B cell (primary cell): ENCODE results near the gene FBXO30. TPM values are rescaled to one million over a fixed set of nuclear protein-coding genes. Genes with fewer than 3 reads are reported as not detected.

Experiments used
- ATAC-seq: fragments of 200-7000 bp; cut with Tn5 transposase; one replicate; pipeline ENCODE4 v1.10.0; 2021; ENCODE audit warnings: low read depth, mild to moderate bottlenecking, moderate number of reproducible peaks, moderate library complexity
- CTCF ChIA-PET: fragments of 350-600 bp; sonication (Branson Sonifier 250); formaldehyde crosslinking; loops from one replicate; lab custom pipeline; 2021; ENCODE audit warnings: antibody characterized with exemption, inconsistent platforms; lab: Charles Lee
- POLR2A ChIA-PET: fragments of 350-600 bp; sonication (Branson Sonifier 250); formaldehyde crosslinking; loops from one replicate; lab custom pipeline; 2021; ENCODE audit warnings: antibody characterized with exemption; lab: Charles Lee
- DNase-seq: peaks from one replicate; pipeline ENCODE4 v3.0.0; 2013
- H2AFZ ChIP-seq: 2 replicates; pipeline ENCODE4 v1.6.1; 2012; ENCODE audit warnings: mild to moderate bottlenecking, low read depth, low read length; ENCODE audit not compliant: insufficient read depth, poor library complexity, severe bottlenecking
- H3K27ac ChIP-seq, 2 donors: 1 replicate in 1 of 2; 2 replicates in 1 of 2; pipeline ENCODE4 v1.5.1; 2012 to 2013; ENCODE audit warnings: low read length in 2 of 2, mild to moderate bottlenecking in 2 of 2, moderate library complexity in 1 of 2
- H3K27me3 ChIP-seq, 4 experiments: fragments of 200-600 bp in 1 of 4; sonication (generic) in 1 of 4; replicated peaks in 1 of 4; 1 replicate in 2 of 4; 2 replicates in 2 of 4; pipeline versions ENCODE4 v1.6.1 to v1.7.0; 2013 to 2016; ENCODE audit warnings: low read length in 3 of 4, mild to moderate bottlenecking in 2 of 4, mixed read lengths in 1 of 4, moderate library complexity in 1 of 4; ENCODE audit not compliant: insufficient read depth in 4 of 4, control insufficient read depth in 3 of 4; ENCODE audit errors: control extremely low read depth in 1 of 4
- H3K36me3 ChIP-seq, 2 experiments: replicated peaks in 1 of 2; 1 replicate in 1 of 2; 2 replicates in 1 of 2; pipeline versions ENCODE4 v1.6.1 to v1.7.1; 2013; ENCODE audit warnings: low read length in 1 of 2; ENCODE audit not compliant: insufficient read depth in 2 of 2, control insufficient read depth in 1 of 2; ENCODE audit errors: control extremely low read depth in 1 of 2, extremely low read depth in 1 of 2
- H3K4me1 ChIP-seq, 2 donors: fragments of 200-600 bp in 1 of 2; sonication (generic) in 1 of 2; 1 replicate in 1 of 2; 2 replicates in 1 of 2; pipeline versions ENCODE4 v1.5.1 to v1.6.1; 2013 to 2017; ENCODE audit warnings: low read length in 2 of 2; ENCODE audit not compliant: control insufficient read depth in 2 of 2, insufficient read depth in 2 of 2
- H3K4me2 ChIP-seq: replicated peaks from 2 replicates; pipeline ENCODE3; 2012; ENCODE audit warnings: mild to moderate bottlenecking, low read depth, low read length; ENCODE audit not compliant: poor library complexity, severe bottlenecking
- H3K4me3 ChIP-seq, 5 experiments: fragments of 200-600 bp in 1 of 5; sonication (generic) in 1 of 5; 1 replicate in 3 of 5; 2 replicates in 2 of 5; pipeline versions ENCODE4 v1.5.1 to v1.7.0; 2011 to 2016; ENCODE audit warnings: low read length in 4 of 5, mild to moderate bottlenecking in 4 of 5, low read depth in 2 of 5, control low read depth in 1 of 5, moderate library complexity in 1 of 5; ENCODE audit not compliant: insufficient read depth in 1 of 5; ENCODE audit errors: control extremely low read depth in 1 of 5, extremely low read depth in 1 of 5
- H3K79me2 ChIP-seq: fragments of 200-600 bp; sonication (generic); one replicate; pipeline ENCODE4 v1.6.0; 2016; ENCODE audit warnings: low read length; ENCODE audit not compliant: control insufficient read depth, insufficient read depth
- H3K9ac ChIP-seq: fragments of 200-600 bp; sonication (generic); 2 replicates; pipeline ENCODE4 v1.6.1; 2017; ENCODE audit warnings: mild to moderate bottlenecking, low read length, moderate library complexity
- H3K9me3 ChIP-seq, 3 donors: one replicate each; pipeline versions ENCODE4 v1.6.1 to v1.7.1; 2013; ENCODE audit warnings: low read length in 2 of 3; ENCODE audit not compliant: control insufficient read depth in 2 of 3, insufficient read depth in 1 of 3; ENCODE audit errors: control extremely low read depth in 1 of 3
- H4K20me1 ChIP-seq: 2 replicates; pipeline ENCODE4 v1.6.0; 2012; ENCODE audit warnings: mild to moderate bottlenecking, low read length; ENCODE audit not compliant: insufficient read depth, control insufficient read depth, poor library complexity, severe bottlenecking
- H3K27ac Mint-ChIP-seq: one replicate; pipeline ENCODE4 v1.8.0; 2021; ENCODE audit warnings: mixed read lengths
- H3K27me3 Mint-ChIP-seq: one replicate; pipeline ENCODE4 v1.8.0; 2021; ENCODE audit warnings: mixed read lengths
- H3K4me1 Mint-ChIP-seq: one replicate; pipeline ENCODE4 v1.8.0; 2021; ENCODE audit warnings: mixed read lengths
- H3K4me3 Mint-ChIP-seq: one replicate; pipeline ENCODE4 v1.8.0; 2021; ENCODE audit warnings: mixed read lengths
- H3K9me3 Mint-ChIP-seq: one replicate; pipeline ENCODE4 v1.8.0; 2022; ENCODE audit warnings: mixed read lengths; ENCODE audit not compliant: insufficient read depth
- CTCF ChIP-seq: fragments of 200-600 bp; IDR thresholded peaks from one replicate; pipeline ENCODE4 v1.8.0; 2022; ENCODE audit warnings: antibody characterized with exemption, mild to moderate bottlenecking
- EZH2 ChIP-seq: IDR thresholded peaks from 2 replicates; pipeline ENCODE4 v1.6.1; 2012; ENCODE audit warnings: borderline replicate concordance, low read depth, mild to moderate bottlenecking, moderate library complexity, low read length; ENCODE audit not compliant: insufficient read depth, poor library complexity, severe bottlenecking
- WGBS: methylation state at CpG from one replicate; pipeline ENCODE4 v1.1.5; 2013; ENCODE audit warnings: missing lambda C conversion rate; ENCODE audit not compliant: insufficient coverage; 5-methylcytosine and 5-hydroxymethylcytosine counted together
- intact Hi-C: fragments of 100-400 bp; cut with micrococcal nuclease; formaldehyde crosslinking; loops from one replicate; pipeline ENCODE4 v1.10.0; 2022
- polyA plus RNA-seq: library from polyadenylated mRNA; depleted of rRNA; stranded (reverse); fragments of >200 nt; gene quantifications from 2 replicates; pipeline ENCODE4 v1.2.3, GENCODE V29; 2012
- total RNA-seq, 2 donors: library from RNA; stranded (reverse); fragments of 120-200 nt in 1 of 2; gene quantifications; 1 replicate in 1 of 2; 2 replicates in 1 of 2; pipeline versions ENCODE4 v1.2.3 to v1.2.4, GENCODE V29; 2013 to 2022

The FBXO30 gene
- total and polyA plus RNA-seq, 2 donors (not counting 1 experiment from before 2014, with no cell fraction given): 0.85 to 9.7 TPM

GRCh38 chr6:145841668-145842067 lies 27.1 kb upstream of the FBXO30 start:
- Mint-ChIP-seq H3K9me3 (no peaks in the 10 kb centered on the region), H3K27ac (no peak overlapping the region), H3K27me3 (no peaks in the 10 kb centered on the region), H3K4me3 (no peak overlapping the region), H3K4me1 (no peaks in the 10 kb centered on the region)
- ChIA-PET CTCF (no interaction called here), POLR2A (no interaction called here)
- no peak overlapping the region for H3K9ac ChIP-seq
- no peaks in the 10 kb centered on the region for H3K27me3 ChIP-seq
- WGBS: 92% methylated on average over 1 of the region's 2 CpGs
- no peak overlapping the region for H2AFZ ChIP-seq
- H3K27ac ChIP-seq: no peak overlapping the region
- ATAC-seq (no peak), DNase-seq (no peak)
- no peak overlapping the region for H3K4me2 ChIP-seq
- no peaks in the 10 kb centered on the region for H3K36me3 ChIP-seq
- no peak overlapping the region for H3K4me3 ChIP-seq
- H3K4me1 ChIP-seq: no peaks in the 10 kb centered on the region
- H3K79me2 ChIP-seq: no peaks in the 10 kb centered on the region
- H4K20me1 ChIP-seq: no peaks in the 10 kb centered on the region
- intact Hi-C loops: no loop called here
- no peaks in the 10 kb centered on the region for H3K9me3 ChIP-seq
- no peak for TF ChIP-seq CTCF

GRCh38 chr6:145839653-145840052 lies 25.1 kb upstream of the FBXO30 start:
- ATAC-seq (no peak), DNase-seq (no peak)
- H3K9ac ChIP-seq: no peak overlapping the region
- H3K27me3 Mint-ChIP-seq: no peaks in the 10 kb centered on the region
- H3K9me3 ChIP-seq: no peaks in the 10 kb centered on the region
- no peak overlapping the region for H3K27ac ChIP-seq
- no peaks in the 10 kb centered on the region for H3K4me1 Mint-ChIP-seq
- H3K36me3 ChIP-seq: no peaks in the 10 kb centered on the region
- POLR2A ChIA-PET: no interaction called here
- no peaks in the 10 kb centered on the region for H4K20me1 ChIP-seq
- CTCF ChIA-PET: no interaction called here
- H3K79me2 ChIP-seq: no peaks in the 10 kb centered on the region
- no peak overlapping the region for H3K27ac Mint-ChIP-seq
- H3K4me2 ChIP-seq: no peak overlapping the region
- H3K27me3 ChIP-seq: no peaks in the 10 kb centered on the region
- H2AFZ ChIP-seq: no peak overlapping the region
- TF ChIP-seq CTCF (no peak), EZH2 (no peak)
- intact Hi-C loops: no loop called here
- no peak overlapping the region for H3K4me3 Mint-ChIP-seq
- no peaks in the 10 kb centered on the region for H3K4me1 ChIP-seq
- no peak overlapping the region for H3K4me3 ChIP-seq
- H3K9me3 Mint-ChIP-seq: no peaks in the 10 kb centered on the region
